Stomach (tissue), 4 donors: ENCODE data around the gene TMPRSS4.

Source experiments
- POLR2A ChIP-seq, 4 donors: fragments of 450-650 bp; IDR thresholded peaks; one replicate each; pipeline ENCODE4 v1.6.1; 2016; ENCODE audit warnings: antibody characterized with exemption in 4 of 4, control low read depth in 2 of 4, mild to moderate bottlenecking in 1 of 4, moderate library complexity in 1 of 4
- TF ChIP-seq, protein P1 (sequence below), 7 experiments: fragments of 450-650 bp in 4 of 7; fragments of 200-600 bp in 3 of 7; sonication (generic) in 3 of 7; IDR thresholded peaks; one replicate each; pipeline ENCODE4 v1.5.1; 2016 to 2019; ENCODE audit warnings: antibody characterized with exemption in 7 of 7, control low read depth in 2 of 7, mild to moderate bottlenecking in 1 of 7

DNA sequence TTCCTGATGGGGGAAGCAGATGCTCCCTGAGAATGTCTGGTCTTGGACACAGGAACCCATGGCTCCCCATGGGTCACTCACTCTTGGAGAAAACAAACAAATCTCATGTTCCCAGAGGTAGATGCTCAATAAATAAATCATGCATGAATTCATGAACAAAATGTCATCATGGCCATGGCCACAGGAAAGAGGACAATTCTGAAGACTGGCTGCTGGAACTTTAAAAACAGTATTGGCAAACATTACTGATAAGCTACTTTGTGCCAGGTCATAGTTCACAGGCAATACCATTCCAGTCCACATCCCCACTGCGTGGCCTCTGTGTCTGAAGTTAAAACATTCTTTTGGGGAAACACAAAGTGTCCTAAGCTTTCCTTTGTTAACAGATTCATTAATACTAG, 19.1 kb downstream of the TMPRSS4 start:
- TF ChIP-seq POLR2A (IDR thresholded peaks at IDR 0.05): no peak
- TF ChIP-seq, protein P1, sequence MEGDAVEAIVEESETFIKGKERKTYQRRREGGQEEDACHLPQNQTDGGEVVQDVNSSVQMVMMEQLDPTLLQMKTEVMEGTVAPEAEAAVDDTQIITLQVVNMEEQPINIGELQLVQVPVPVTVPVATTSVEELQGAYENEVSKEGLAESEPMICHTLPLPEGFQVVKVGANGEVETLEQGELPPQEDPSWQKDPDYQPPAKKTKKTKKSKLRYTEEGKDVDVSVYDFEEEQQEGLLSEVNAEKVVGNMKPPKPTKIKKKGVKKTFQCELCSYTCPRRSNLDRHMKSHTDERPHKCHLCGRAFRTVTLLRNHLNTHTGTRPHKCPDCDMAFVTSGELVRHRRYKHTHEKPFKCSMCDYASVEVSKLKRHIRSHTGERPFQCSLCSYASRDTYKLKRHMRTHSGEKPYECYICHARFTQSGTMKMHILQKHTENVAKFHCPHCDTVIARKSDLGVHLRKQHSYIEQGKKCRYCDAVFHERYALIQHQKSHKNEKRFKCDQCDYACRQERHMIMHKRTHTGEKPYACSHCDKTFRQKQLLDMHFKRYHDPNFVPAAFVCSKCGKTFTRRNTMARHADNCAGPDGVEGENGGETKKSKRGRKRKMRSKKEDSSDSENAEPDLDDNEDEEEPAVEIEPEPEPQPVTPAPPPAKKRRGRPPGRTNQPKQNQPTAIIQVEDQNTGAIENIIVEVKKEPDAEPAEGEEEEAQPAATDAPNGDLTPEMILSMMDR (IDR thresholded peaks at IDR 0.05): no peak
